NCI-H345 treated with DMSO at 0.1 percent for 48 hours (cell line): ENCODE measurements around the gene VASP.
A peak's percentile ranks its signal among the peaks of the same experiment; 100 is the strongest.

Source experiments
- DNase-seq: peaks from one replicate; lab custom pipeline; 2025; ENCODE audit not compliant: unreplicated experiment; lab: John Stamatoyannopoulos, UW

Gene VASP

DNA sequence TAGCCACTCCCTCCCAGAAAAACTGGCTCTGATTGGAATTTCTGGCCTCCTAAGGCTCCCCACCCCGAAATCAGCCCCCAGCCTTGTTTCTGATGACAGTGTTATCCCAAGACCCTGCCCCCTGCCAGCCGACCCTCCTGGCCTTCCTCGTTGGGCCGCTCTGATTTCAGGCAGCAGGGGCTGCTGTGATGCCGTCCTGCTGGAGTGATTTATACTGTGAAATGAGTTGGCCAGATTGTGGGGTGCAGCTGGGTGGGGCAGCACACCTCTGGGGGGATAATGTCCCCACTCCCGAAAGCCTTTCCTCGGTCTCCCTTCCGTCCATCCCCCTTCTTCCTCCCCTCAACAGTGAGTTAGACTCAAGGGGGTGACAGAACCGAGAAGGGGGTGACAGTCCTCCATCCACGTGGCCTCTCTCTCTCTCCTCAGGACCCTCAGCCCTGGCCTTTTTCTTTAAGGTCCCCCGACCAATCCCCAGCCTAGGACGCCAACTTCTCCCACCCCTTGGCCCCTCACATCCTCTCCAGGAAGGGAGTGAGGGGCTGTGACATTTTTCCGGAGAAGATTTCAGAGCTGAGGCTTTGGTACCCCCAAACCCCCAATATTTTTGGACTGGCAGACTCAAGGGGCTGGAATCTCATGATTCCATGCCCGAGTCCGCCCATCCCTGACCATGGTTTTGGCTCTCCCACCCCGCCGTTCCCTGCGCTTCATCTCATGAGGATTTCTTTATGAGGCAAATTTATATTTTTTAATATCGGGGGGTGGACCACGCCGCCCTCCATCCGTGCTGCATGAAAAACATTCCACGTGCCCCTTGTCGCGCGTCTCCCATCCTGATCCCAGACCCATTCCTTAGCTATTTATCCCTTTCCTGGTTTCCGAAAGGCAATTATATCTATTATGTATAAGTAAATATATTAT lies 33.3 kb upstream of the VASP start:
- no peak for DNase-seq

DNA sequence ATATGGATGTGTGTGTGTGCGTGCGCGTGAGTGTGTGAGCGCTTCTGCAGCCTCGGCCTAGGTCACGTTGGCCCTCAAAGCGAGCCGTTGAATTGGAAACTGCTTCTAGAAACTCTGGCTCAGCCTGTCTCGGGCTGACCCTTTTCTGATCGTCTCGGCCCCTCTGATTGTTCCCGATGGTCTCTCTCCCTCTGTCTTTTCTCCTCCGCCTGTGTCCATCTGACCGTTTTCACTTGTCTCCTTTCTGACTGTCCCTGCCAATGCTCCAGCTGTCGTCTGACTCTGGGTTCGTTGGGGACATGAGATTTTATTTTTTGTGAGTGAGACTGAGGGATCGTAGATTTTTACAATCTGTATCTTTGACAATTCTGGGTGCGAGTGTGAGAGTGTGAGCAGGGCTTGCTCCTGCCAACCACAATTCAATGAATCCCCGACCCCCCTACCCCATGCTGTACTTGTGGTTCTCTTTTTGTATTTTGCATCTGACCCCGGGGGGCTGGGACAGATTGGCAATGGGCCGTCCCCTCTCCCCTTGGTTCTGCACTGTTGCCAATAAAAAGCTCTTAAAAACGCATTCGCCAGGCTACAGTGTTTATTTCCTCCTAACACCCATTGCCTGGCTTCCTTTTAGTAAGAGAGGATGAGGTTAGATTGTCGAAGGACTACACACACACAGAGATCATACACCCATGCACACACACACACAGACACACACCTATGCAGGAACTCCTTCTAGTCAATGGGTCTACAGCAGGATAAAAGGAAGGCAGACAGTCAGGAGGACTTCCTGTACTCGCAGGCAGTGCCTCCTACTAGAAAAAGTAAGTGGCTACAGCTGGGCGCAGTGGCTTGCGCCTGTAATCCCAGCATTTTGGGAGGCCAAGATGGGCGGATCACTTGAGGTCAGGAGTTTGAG lies 32.4 kb upstream of the VASP start:
- DNase-seq: peak; percentile 11

DNA sequence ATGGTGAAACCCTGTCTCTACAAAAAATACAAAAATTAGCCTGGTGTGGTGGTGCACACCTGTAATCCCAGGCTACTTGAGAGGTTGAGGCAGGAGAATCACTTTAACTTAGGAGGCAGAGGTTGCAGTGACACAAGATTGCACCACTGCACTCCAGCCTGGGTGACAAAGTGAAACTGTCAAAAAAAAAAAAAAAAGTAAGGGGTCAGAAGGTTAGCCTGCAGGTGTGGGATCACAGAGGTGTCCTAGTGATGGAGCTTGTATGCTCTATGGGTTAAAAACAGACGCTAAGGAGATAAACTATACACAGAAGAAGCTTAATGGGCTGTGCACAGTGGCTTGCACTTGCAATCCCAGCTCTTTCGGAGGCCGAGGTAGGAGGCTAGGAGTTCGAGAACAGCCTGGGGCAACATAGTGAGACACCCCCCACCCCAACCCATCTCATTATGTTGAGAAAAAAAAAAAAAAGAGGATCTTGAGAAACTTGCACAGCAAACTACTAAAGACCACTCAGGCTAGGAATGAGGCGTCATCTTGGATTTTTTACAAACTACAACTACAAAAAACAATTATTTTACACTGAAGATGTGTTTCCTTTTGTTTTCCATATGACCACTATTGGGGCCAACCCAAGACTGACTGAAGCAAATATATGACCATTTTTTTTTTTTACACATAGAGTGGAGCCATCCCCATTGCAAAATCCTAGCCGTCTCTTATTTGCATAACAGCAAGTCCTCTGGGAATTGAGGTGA lies 31.6 kb upstream of the VASP start:
- no peak for DNase-seq

DNA sequence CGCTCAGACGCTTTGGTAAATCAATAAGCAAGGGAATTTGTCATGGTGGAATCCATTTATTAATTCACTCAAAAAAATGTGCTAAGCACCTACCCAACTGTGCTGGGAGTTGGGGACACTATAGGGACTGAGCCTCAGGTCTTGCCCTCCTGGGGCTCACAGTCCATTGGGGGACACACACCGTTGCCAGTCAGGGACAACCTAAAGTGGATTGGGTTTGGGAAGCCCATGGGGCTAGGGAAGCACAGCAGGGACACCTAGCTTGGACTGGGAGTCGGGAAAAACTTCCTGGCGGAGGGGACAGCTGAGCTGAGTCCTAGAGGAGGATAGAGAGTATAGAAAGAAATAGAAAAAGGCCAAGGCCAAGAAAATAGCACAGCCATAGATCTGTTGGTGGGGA lies 31.0 kb upstream of the VASP start:
- DNase-seq: no peak

DNA sequence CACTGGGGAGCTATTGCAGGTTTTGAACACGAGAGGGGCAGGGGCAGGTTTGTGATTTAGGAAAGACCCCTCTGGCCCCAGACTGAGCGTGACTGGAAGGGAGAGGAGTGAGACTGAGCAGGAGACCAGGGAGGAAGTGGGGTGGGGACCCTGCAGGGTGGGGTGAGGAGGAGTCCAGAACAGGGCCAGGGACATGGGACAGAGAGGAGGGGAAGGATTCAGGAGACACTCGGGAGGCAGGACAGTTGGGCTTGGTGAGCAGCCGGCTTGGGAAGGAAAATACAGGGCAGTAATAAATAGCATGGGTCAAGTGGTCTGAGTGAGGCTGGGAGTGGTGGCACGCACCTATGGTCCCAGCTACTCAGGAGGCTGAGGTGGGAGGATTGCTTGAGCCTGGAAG lies 30.1 kb upstream of the VASP start:
- DNase-seq: no peak

DNA sequence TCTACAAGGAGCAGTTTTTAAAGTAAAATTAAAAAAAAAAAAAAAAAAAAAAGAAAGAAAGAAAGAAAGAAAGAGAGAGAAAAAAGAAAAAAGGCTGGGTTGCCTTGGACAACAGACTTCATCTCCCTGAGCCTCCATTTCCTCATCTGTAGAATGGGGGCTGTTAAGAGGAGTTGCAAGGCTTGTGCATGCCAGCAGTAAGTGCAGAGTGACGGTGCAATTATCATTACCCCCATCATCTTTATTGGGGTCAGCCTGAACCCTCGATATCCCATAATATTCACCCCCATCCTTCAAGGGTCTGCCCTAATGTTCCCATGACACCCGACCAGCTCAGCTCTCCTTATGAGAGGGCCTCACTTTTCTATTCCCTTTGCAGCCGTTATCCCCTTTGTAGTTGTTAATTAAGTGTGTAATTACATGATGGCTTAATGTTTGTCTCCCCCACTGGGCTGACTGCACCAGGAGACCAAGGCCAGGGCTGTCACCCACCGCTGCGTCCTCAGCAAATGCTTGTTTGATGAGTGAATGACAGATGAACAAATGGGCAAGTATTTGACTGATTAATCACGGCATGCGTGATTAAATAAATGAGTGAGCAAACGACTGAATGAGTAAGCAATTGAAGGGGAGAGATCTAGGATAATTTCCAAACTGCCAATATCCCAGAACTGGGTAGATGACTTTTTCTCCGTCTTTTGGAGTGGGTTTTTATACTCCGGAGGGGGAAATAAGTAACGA lies 29.4 kb upstream of the VASP start:
- peak; percentile 32 for DNase-seq

DNA sequence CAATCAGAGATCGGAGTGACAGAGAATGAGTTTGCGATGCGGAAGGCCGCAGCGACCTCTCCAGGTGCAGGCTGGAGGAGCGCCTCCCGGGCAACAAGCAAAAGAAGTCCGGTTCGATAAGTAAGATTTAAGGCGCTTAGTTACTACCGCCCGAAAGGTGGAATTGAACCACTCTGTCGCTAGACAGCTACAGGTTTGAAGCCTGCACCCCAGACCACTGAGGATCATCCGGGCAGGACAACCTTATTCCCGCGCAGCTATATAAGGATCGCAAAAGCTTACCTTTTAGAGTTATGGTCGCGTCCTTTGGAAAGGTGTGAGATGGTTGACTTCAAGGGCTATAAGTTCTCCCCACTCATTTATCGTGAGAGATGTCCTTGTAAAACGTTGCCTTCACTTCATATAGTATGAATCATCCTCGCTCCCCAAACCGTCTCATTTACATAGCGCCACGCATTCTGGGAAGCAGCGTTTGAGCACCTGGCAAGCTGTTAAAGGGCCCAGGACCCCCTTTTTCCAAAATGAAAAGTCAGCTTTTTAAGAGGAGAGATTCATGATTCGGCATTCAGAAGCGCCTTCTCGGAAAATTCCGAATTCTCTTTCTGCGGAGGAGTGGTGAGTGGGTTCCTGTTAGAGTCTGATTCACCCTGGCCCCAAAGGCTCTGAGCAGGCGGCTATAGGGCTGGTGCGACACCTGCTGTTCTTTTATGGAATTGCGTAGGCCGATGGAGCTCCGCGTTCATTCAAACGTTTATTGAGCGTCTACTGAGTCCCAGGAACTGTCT lies 28.6 kb upstream of the VASP start:
- peak; percentile 65 for DNase-seq

DNA sequence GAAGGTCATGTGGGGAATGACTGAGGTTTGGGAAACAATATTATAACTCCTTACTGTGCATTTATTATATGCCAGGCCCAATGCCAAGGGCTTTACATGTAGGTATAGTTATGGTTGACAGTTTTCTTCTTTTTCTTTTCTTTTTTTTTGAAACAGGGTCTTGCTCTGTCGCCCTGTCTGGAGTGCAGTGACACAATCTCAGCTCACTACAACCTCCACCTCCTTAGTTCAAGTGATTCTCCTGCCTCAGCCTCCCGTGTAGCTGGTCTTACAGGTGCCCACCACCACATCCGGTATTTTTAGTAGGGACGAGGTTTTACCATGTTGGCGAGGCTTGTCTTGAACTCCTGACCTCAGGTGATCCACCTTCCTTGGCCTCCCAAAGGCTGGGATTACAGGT lies 24.2 kb upstream of the VASP start:
- DNase-seq: no peak

DNA sequence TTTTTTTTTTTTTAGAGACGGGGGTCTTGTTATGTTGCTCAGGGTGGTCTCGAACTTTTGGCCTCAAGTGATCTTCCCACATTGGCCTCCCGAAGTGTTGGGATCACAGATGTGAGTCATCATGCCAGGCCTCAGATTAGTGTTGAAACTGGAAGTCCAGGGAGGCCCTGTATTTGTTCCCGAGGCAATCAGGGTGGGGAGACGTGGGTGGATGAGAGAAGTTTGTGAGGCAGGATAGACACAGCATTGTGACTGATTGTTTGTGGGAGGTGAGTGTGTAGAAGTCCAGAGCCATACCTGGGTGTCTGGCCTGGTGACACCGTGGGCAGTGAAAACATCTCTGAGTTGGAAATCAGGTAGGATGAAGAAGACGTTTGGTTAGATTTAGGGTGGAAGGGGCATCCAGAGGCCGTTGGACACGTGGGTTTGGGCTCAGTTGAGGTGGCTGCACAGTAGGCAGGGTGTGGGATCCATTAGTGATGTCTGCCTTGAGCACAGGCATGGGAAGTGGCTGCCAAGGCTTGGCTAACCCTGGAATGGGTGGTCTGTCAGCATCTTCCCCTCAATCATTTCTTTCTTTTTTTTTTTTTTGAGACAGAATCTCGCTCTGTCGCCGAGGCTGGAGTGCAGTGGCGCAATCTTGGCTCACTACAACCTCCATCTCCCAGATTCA lies 22.9 kb upstream of the VASP start:
- no peak for DNase-seq

DNA sequence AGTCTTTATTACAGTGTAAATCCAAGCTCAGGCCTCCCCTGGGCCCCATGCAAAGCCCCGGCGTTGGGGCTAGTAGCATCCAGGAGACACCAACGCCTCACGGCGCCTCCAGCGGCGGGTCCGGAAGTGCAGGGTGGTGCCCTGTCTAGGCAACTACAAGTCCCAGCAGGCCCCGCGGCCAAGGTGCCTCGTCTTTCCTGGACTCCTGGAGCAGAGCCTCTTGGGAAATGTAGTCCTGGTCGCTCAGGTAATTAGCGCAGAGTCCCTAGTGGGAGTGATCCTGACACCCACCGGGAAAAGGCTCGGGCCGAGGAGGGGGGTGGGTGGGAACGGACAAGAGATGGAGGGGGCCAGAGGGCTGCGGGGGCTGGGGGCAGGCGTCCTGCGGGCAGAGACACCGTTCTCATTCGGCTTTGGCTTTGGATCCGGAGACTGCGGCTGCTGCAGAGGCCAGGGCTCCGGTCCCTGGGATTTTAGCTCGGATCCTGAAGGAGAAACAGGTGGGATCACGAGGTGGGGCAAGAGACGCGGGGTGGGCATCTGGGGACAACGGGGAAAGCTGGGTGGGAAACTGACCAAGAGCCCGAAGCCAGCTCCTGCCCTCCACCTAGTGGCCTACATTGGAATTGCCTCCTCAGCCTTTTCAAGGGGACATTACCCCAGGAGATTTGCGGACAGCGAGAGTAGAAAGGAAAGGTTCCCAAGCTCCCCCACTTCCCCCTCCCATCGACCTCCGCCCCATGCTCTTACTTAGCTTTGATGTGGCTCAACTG lies 21.8 kb upstream of the VASP start:
- peak; percentile 87 for DNase-seq

DNA sequence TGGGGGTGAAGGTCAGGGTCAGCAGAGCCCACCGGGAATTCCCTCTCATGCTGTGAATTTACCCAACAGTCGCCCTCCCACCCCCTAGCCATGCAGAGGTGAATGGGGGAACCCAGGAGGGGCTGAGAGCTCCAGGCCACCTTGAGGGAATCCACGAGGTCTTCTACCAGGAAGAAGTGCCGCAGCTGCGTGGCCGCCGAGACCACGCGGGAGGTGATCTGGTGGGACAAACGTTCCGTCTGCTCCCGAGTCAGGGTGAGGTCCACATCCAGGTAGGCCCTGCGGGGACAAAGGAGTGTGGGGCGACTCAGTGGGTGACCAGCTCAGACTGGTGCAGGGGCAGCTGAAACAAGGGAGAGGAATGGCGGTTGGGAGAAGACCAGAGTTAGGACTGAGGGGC lies 18.6 kb upstream of the VASP start:
- no peak for DNase-seq

DNA sequence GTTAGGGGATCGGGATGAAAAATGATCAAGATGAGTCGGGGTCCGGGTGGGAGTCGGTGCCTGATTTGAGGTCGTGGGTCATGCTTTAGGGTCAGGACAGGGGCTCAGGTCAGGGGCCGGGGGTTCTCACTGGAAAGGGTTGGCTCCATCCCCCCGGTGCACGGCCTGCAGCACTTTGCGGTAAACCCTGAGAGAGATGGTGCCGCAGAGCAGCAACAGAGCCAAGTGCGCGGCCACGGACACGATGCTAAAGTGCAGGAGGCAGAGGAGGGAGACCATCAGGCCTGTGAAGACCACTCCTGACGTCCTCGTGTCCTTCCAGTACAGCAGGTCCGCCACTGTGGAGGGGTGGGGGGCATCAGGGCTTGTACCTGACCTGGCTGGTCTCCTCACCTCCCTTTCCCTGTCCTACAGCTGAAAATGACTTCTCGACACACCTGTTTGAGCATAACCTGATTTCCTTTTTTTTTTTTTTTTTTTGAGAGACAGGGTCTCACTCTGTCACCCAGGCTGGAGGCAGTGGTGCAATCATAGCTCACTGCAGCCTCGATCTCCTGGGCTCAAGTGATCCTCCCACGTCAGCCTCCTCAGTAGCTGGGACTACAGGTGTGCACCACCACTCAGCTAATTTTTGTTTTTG lies 17.9 kb upstream of the VASP start:
- DNase-seq: no peak

DNA sequence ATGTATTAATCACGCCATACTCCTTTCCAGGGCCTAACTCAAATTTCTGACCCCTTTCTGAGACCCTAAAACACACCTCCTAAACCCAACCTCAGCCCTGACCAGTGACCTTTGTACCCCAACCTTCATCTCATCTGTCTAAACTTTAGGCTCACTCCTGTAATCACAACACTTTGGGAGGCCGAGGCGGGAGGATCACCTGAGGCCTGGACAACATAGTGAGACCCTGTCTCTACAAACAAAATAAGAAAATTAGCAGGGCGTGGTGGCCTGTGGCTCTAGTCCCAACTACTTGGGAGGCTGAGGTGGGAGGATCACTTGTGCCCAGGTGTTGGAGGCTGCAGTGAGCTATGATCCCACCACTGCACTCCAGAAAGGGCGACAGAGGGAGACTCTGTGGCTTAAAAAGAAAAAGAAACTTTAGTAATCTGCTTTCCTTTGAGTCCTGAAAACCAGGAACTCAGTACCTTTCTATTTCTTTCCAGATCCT lies 15.1 kb upstream of the VASP start:
- DNase-seq: no peak

DNA sequence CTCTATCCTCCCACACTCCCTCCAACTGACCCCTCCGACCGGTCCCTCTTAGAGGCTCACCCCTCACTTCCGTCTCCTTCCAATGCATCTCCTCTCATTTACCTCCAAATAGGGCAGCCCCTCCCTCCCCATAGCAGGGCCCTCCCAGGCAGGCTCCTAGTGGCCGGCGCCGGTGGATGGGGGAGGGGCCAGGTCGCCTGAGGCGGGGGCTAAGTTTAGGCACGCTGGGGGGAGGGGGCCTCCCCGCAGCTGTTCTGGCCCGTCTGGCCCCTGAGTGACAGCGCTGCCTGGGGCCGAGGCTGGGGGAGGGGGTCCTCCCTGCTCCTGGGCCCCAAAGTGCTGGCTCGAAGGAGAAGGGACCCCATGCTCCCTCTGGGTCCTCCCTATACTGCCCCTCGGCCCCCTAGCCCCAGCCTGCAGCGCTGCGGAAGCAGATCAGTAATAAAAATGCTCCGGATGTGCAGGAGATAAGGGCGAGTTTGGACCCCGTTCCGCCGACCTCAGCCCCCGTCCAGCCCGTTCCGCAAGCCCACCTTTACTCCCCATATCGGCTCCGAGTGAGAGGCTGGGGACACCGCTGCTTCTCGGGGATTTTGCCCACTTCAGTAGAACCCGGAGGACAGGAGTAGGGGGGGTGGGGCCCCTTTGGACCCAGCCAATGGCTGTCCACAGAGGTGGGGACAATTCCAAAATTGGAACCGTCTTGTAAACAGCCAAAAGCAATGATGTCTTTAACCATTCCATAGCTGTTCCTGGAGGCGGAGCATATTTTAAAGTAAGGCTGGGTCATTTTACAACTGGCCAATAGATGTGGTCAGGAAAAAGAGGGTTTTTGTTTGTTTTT lies 14.4 kb upstream of the VASP start:
- DNase-seq: no peak

DNA sequence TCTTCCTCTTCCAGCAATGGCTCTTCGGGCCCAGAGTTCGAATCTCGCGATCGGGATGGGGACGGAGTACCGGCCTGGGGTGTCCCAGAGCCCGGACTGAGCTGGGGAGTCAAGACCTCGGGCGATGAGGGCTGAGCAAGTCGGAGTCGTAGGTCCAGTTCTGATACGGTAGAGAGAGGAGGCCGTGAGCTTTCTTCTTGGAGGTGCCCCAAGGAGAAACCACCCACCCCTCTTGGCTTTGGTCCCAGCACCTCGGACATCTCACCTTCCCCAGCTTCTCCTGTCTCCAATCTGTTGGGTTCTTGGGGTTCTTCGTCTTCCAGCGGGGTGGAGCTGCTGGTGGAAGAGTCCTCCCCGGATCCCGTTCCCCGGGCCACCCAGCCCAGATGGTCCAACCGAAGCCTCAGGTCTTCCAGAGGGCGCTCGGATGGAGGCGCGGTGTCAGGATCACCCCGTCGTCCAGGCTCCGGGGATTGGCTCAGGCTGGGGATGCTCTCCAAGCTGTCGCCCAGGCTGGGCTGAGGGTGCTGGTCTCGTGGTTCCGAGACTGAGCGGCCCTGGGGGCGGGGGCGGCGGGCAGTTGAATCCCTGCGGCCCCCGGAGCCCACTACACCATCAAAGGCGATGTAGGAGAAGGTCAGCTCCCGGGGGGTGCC lies 12.9 kb upstream of the VASP start:
- DNase-seq: no peak

DNA sequence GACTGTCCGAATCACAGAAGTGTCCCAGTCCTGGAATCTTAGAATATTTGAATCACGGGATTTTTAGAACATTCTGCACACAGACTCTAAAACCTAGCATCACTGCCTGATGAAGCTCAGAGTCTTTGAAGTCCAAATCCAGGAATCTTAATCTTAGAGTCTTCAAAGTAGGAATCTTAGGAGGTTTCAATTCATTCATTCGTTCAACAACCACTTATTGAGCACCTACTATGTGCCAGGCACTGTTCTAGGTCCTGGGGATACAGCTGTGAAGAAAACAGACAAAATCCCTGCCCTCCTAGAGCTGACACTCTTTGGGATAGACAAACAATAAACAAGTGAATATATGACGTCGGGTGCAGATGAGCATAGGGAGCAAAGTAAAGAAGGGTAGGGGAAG lies 12.1 kb upstream of the VASP start:
- DNase-seq: no peak
